Tibial nerve (tissue), 4 donors: Measurements from ENCODE around the gene ELAPOR1. TPM values are rescaled to one million over a fixed set of nuclear protein-coding genes. Genes with fewer than 3 reads are reported as not detected.
"Not testable (repeated sequence)": the region's sequence is repeated elsewhere in the genome, so short reads cannot be mapped to it uniquely, and the experiment has no call there.

ENCODE experiments used
- DNase-seq, 2 donors: peaks; one replicate each; pipeline ENCODE4 v3.0.0-alpha.2; 2019; ENCODE audit warnings: low spot score in 2 of 2
- H3K27ac ChIP-seq, 4 donors: fragments of 200-600 bp; sonication (generic) in 3 of 4; one replicate each; pipeline ENCODE4 v1.5.1; 2017 to 2019; ENCODE audit warnings: mild to moderate bottlenecking in 1 of 4
- H3K27me3 ChIP-seq, 2 donors: fragments of 200-600 bp; sonication (generic) in 1 of 2; one replicate each; pipeline versions ENCODE4 v1.5.1 to v1.6.0; 2017 to 2019
- H3K36me3 ChIP-seq, 3 donors: fragments of 200-600 bp; sonication (generic); one replicate each; pipeline ENCODE4 v1.5.1; 2018 to 2019
- H3K4me1 ChIP-seq, 4 donors: fragments of 200-600 bp; sonication (generic) in 3 of 4; one replicate each; pipeline ENCODE4 v1.5.1; 2017 to 2019
- H3K4me3 ChIP-seq, 4 donors: fragments of 200-600 bp; sonication (generic) in 3 of 4; one replicate each; pipeline ENCODE4 v1.5.1; 2017 to 2019; ENCODE audit warnings: mild to moderate bottlenecking in 1 of 4, moderate library complexity in 1 of 4
- H3K9me3 ChIP-seq, 4 donors: fragments of 200-600 bp; sonication (generic) in 3 of 4; one replicate each; pipeline ENCODE4 v1.5.1; 2017 to 2019
- CTCF ChIP-seq, 5 experiments: fragments of 200-600 bp in 3 of 5; fragments of 450-650 bp in 2 of 5; sonication (generic) in 3 of 5; IDR thresholded peaks; one replicate each; pipeline ENCODE4 v1.5.1; 2016 to 2019; ENCODE audit warnings: antibody characterized with exemption in 5 of 5, mild to moderate bottlenecking in 3 of 5, moderate library complexity in 2 of 5
- EP300 ChIP-seq, 2 donors: sonication (generic); formaldehyde crosslinking; IDR thresholded peaks; one replicate each; pipeline ENCODE4 v1.6.1; 2017; ENCODE audit warnings: antibody characterized with exemption in 2 of 2, mild to moderate bottlenecking in 1 of 2
- POLR2A ChIP-seq, 2 donors: fragments of 450-650 bp; IDR thresholded peaks; one replicate each; pipeline ENCODE4 v1.6.1; 2017; ENCODE audit warnings: antibody characterized with exemption in 2 of 2, mild to moderate bottlenecking in 2 of 2, moderate library complexity in 2 of 2
- WGBS, 2 donors: methylation state at CpG; one replicate each; pipeline ENCODE4 v1.1.5; 2018; 5-methylcytosine and 5-hydroxymethylcytosine counted together
- total RNA-seq, 4 donors: library from RNA; depleted of rRNA; stranded (reverse); fragments of >200 nt; gene quantifications; one replicate each; pipeline ENCODE4 v1.1.0, GENCODE V29; 2016

The ELAPOR1 gene
- total RNA-seq, 4 donors from 2014 or later, result 0.20 to 0.90 (median 0.32) TPM

- Histone ChIP-seq H3K27me3 (no peaks in the 10 kb centered on the region), H3K4me1 (no peaks in the 10 kb centered on the region), H3K9me3 (no peaks in the 10 kb centered on the region), H3K4me3 (no peak overlapping the region), H3K36me3 (no peaks in the 10 kb centered on the region), H3K27ac (no peak overlapping the region)
- no peak for DNase-seq
- TF ChIP-seq CTCF (IDR thresholded peaks at IDR 0.05) (no peak), POLR2A (IDR thresholded peaks at IDR 0.05) (no peak), EP300 (IDR thresholded peaks at IDR 0.05) (no peak)
- WGBS, 2 donors, result 85 to 95% methylated on average over 3 of the region's 3 CpGs
These were observed 26.5 kb downstream of the ELAPOR1 start for GRCh38 chr1:109140392-109140791.

GRCh38 chr1:109142260-109142659 is 28.3 kb downstream of the ELAPOR1 start:
- no peaks in the 10 kb centered on the region for H3K9me3 ChIP-seq
- no peaks in the 10 kb centered on the region for H3K27me3 ChIP-seq
- WGBS, 2 donors, result 86 to 88% methylated on average over 5 of the region's 5 CpGs
- no peak overlapping the region for H3K27ac ChIP-seq
- no peak for DNase-seq
- H3K4me3 ChIP-seq, result no peak overlapping the region
- no peaks in the 10 kb centered on the region for H3K4me1 ChIP-seq
- no peaks in the 10 kb centered on the region for H3K36me3 ChIP-seq
- TF ChIP-seq POLR2A (IDR thresholded peaks at IDR 0.05), result no peak
- no peak for TF ChIP-seq CTCF (IDR thresholded peaks at IDR 0.05)
- TF ChIP-seq EP300 (IDR thresholded peaks at IDR 0.05), result no peak

- H3K27ac ChIP-seq, H3K9me3 ChIP-seq, H3K36me3 ChIP-seq, H3K4me3 ChIP-seq, DNase-seq, H3K27me3 ChIP-seq, H3K4me1 ChIP-seq: not testable (repeated sequence)
- 93 to 97% methylated on average over 6 of the region's 6 CpGs for WGBS, 2 donors
These were observed 28.8 kb downstream of the ELAPOR1 start for GRCh38 chr1:109142725-109143124.

GRCh38 chr1:109148987-109149561 is 35.2 kb downstream of the ELAPOR1 start:
- H3K27ac ChIP-seq, result no peak overlapping the region
- WGBS, 2 donors, result 60 to 61% methylated on average over 10 of the region's 10 CpGs

GRCh38 chr1:109149874-109150601 is 36.1 kb downstream of the ELAPOR1 start:
- no peak for DNase-seq
- 71 to 74% methylated on average over 17 of the region's 17 CpGs for WGBS, 2 donors
- Histone ChIP-seq H3K4me1 (peaks cover 0 to 9% (median 2%) of the 10 kb centered on the region in 4 donors), H3K27ac (peak overlapping the region in 1 of 4 donors; percentile 16), H3K4me3 (no peak overlapping the region), H3K36me3 (no peaks in the 10 kb centered on the region), H3K9me3 (no peaks in the 10 kb centered on the region), H3K27me3 (no peaks in the 10 kb centered on the region)
- no peak for TF ChIP-seq CTCF (IDR thresholded peaks at IDR 0.05)
- TF ChIP-seq EP300 (IDR thresholded peaks at IDR 0.05), result no peak
- no peak for TF ChIP-seq POLR2A (IDR thresholded peaks at IDR 0.05)

More at GRCh38 chr1:109148987-109149561, 35.2 kb downstream of the ELAPOR1 start:
- no peak for DNase-seq
- TF ChIP-seq CTCF (IDR thresholded peaks at IDR 0.05), result no peak
- no peak for TF ChIP-seq POLR2A (IDR thresholded peaks at IDR 0.05)
- no peak for TF ChIP-seq EP300 (IDR thresholded peaks at IDR 0.05)
- H3K4me1 ChIP-seq, result peaks cover 0 to 9% (median 2%) of the 10 kb centered on the region in 4 donors
- H3K9me3 ChIP-seq, result no peaks in the 10 kb centered on the region
- no peak overlapping the region for H3K4me3 ChIP-seq
- H3K36me3 ChIP-seq, result no peaks in the 10 kb centered on the region
- H3K27me3 ChIP-seq, result no peaks in the 10 kb centered on the region
